ENCODE data around the gene PGAP1.

Gene PGAP1

DNA sequence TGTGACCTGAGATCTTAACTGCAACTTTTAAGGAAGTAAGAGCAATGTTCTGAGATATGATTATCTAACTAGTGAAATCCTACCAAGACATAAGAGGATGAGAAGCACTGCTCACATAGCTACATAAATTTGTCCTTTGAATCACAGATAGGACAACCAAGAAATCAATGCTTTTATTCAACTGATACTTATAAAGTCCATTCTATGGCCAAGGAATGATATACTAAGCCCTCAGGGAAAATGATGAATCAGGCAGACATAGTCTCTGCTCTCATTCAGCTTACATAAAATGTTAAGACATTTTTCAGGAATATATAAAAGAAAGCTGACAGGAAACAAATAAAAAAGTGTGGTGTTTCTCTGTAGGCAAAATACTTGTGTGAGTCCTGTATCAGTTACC is 39.1 kb downstream of the PGAP1 start:
- no peak for DNase-seq

DNA sequence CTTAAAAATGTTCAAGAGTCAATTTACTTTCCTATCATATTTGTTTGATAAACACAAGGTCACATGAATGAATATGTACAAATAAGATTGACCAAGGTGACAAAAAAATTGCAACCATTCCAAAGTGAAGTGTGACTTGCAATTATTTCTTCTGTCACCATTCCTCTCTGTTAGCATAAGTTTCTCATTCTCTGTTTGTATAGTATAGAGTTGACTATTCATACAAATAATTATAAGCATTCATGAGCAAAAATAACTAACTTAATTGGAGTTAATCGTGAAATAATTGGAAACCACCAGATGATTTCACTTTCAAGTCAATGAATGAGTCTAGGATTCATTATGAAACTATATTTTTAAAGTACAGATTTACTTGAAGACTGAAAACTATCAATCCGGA is 42.1 kb downstream of the PGAP1 start:
- DNase-seq, result no peak

DNA sequence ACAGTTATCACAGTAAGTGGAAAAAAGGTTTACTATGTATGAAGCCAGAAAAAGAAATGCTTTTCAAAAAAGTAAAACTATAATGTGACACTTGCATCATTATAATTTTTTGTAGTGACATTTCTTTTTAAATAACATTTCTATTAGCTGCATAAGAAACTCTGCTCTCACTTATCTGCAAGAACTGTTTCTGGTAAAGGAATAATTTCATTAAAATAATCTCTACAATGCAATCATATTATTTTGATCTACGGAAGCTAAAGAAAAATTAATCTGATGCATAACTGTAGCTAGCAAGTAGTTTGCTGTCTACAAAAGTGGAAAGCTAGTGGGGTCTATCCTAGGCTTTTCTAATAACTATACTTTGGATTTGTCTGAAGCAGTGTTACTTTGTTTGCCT is 50.1 kb downstream of the PGAP1 start:
- DNase-seq, result no peak

DNA sequence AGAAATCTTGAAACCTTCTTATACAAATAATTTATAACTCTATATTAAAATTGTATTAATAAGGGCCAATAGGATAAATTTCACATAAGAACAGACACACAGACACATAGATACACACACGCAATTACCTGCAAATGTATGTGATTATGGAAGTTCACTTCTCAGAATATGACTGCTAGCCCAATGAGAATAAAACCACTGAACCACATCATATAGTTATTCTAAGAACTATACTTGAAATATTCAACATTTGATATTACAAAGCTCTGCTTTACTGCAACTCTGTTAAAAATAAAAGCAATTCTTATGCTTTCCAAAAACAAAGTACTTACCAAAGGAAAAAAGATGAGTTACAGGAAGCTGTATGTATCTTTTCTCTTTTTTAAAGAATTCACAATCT is 51.1 kb downstream of the PGAP1 start:
- DNase-seq, result no peak

DNA sequence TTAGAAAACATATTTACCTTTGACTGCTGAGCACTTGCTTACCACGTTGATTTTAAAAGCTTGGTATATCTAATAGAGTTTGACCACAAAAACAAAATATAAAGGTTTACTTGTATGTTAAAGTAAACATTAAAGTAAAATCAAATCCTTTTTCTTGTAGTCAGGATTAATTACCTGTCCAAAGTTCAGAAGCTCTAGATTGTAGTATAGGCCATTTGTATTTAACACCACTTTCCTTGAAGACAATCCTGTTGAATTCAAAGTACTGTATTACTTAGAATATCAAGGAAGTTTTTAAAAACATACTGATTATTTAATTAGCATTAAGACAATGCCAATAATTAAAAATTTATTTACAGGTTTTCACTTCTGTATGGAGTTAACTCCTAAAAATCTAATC is 53.0 kb downstream of the PGAP1 start:
- no peak for DNase-seq

DNA sequence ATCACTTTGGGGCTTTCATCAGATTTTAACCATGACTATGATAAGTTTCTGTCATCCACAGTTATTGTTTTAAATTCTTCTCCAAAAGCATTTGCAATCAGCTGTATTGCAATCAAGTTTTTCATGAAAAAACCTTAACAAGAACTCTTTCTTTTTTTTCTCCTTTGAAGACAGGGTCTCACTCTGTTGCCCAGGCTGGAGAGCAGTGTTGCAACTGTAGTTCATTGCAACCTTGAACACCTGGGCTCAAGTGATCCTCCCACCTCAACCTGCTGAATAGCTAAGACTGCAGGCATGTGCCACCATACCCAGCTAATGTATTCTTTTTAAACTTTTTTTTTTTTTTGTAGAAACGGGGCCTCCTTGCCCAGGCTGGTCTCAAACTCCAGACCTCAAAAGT is 71.9 kb downstream of the PGAP1 start:
- DNase-seq, result no peak

DNA sequence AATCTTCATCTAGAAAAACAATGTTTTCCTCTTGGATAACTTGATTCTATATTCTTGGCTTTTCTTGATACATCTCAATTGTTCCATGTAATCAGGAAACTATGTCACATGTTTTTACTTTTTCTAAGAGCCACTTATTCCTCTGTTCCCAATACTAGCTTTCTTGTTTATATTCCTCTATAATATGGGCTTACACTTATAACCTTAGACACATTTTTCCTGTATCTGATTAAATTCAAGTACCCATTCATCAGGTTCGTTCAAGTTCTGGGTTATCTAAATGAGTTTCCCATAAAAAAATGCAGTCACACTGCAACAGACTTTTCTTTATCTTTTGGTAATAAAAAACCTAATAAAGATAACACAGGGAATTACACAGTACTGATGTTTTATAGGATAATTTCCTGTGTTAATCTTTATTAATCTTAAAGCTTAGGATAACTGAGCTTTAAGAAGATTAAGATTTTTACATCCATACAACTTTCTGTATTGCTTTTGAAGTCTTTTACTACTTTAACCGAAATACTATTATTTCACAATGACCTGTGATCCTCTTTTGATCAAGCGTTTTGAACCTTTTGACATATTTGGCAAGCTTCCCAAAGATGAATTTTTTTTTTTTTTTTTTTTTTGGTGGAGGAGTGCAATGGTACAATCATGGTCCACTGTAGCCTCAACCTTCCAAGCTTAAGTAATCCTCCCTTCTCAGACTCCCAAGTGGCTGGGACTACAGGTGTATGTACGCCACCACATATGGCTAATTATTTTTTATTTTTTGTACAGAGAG is 73.0 kb downstream of the PGAP1 start:
- no peak for DNase-seq

DNA sequence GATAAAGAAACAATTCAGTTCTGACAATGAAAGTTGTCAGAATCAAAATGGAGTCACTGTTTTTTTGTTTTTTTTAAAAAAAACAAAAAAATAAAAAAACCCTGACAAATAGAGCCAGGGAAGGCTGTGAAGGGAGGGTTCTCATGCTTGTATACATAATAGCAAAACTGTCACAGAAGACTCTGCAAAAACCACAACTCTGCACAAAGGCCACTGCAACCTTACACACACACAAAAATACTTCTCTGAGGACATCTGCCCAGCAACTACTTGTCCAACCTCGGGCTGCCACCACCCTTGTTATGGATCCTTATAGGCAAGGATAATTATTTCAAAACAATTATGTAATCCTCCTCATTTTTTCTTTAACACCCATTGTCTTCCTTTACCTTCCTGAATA is 75.4 kb downstream of the PGAP1 start:
- DNase-seq, result no peak

DNA sequence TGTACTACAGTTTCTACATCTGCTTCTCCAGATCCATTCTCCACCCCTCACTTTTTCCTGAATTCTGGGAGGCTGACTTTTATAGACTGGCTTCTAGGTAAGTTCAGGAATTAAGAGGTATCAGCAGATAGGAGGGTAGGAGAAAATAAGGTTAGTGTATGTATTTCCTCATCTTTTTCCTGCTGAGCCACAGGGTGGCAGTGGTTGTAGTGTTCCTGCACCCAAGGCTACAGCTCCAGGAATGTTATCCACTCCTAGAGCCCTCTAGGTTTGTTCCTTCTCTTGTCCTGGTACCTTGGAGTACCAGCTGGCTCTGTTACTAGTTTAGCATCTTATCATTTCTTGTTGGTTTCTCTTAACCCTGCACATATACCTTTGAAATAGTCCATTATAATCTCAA is 76.6 kb downstream of the PGAP1 start:
- no peak for DNase-seq

DNA sequence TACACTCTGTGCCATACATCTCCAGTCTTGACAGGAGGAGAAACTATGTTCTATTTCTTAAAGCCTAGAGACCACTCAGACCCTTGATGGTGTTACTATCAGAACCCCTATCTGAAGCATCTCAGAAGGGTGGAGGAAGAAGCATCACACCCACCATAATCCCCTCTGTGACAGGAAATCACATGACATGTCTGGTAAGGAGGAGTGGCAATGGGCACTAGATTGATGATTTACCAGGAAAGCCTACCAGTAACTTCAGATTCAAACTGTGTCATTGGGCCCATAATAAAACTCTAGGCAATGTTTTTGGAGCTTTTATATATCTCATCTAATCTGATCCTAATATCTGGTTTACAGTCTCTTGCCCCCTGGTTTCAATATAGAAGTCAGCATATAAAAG is 80.2 kb downstream of the PGAP1 start:
- DNase-seq, result no peak

DNA sequence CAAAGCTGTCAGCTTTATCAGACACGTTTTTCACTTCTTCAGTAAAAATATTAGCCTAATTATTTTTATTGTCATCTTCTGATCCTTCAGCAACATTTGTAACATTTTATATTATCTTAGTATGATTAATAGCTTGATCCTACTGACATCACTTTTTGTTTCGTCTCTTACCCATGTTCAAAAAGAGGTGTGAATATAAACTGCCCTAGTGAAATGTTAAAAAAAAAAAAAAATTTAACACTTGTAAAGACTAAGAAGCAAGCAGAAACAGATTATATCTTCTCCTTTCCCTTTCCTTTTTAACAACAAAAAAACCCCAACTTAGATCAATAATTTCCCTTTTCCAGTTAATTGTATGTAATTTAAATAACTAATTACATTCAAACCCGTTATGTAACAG is 81.1 kb downstream of the PGAP1 start:
- DNase-seq, result no peak

DNA sequence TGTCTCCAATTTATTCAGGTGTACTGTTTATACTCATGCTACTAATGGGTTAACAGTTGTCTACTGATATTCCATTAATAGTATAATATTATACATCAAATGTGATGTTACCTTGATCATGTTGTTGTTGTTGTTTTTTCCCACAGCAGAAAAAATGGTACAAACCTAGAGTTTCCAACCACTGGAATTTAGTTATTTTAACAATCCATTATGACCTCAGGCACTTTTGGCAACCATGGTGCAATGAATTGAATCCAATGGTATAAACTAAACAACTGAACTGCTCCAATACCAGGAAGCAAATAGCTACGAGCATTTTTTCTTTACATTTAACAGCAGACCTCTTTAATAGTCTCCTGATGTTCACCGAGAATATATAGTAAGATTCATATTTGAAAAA is 86.3 kb downstream of the PGAP1 start:
- DNase-seq, result no peak

DNA sequence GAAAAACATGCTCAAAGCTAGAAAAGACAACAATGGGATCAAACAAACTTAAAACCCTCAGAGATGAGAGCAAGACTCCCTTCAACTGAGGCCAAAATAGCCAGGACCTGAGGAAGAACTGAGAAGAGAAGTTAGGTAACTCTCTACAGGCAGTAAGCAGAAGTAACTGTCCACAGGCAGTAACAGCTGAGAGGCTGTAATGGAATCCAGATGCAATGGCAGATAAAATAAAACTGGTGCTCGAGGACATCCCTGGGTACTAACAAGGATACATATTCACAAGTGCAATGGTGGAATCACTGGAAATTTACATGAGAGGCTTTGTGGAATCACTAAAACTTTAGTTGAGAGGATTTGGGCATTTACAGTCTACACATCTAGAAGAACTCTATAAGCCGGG is 86.9 kb downstream of the PGAP1 start:
- no peak for DNase-seq

DNA sequence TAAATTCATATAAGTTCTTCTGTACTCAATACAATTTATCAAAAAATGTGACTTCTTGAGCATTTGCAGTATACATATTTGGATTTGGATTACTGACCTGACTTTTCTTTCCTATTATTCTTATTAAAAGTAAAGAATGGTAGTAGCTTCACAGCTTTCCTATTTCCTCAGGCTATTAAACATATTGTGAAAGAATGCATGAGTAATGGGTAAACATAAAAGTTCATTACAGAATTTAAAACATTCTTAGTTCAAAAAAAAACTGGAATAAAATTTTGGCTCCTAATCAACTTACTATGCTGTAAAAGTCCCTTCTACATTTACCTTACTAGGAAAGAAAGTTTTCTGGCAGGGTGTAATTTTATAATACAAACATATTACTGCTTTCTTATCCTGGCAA is 90.1 kb downstream of the PGAP1 start:
- no peak for DNase-seq

DNA sequence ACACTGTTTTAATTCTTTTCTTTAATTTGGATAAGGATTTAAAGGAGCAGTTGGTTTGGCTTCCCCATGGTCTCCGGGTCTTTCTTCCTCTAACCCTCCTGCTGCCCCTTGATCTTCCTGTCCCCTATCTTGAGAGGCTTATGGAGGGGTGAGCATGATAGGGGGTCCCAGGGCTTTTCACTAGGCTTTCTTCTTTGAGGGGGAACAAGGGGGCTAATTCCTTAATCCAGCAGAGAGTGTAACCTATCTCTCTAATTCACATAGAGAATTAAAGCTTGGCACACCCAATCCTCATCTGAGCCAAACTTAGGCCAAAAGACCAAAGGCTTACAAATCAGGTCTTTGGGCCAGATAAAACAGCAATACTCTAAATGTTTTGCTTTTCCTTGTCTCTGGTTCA is 95.8 kb downstream of the PGAP1 start:
- no peak for DNase-seq

DNA sequence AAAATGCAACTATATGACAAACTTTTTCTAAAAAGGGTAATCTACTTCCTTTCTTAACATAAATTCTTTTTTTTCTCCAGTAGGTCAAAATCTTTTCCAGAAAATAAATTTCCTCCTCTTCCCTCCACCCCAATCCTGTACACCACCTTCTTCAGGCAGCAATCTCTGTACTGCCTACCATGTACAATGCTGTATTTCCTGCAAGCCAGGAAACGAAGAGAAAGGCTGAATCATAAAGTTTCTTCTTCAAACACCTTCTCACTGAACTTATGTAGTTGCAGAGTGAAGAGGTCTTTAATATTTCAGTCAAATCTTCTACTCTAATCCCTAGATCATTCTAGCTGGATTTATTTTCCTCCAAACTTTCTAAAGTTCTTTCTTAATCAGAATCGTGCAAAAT is 99.2 kb downstream of the PGAP1 start:
- DNase-seq, result no peak

DNA sequence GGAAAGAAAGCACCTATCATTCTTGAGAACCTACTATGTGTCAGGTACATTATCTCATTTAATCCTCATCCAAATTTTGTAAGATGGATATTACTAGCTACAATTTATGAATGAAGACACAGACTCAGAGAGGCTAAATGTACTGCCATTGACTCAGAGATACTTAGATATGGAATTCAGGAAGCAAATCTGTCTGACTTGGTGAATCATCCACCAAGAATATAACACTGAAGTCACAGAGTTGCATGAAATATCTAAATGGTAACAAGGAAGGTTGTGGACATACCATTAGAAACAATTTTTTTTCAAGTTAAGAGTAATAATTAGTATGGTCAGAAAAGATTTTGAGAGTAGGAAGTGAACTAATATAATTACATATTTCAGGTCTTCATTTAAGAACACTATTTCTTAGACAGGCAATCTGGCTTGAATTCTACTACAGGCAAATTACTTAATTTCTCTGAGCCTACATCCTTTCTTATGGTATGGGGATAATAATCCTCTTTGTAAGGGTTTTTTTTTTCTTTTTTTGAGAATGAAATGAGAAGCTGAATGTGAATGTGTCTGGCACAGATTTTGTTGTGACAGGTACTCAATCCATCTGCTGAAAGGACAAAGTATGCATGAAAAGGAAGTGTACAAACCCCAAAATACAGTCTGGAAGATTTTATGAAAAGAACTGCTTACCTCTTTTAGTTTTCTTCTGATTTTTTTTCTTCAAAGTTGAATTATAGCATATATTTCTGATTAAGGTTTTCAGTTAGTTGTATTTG is 102.6 kb downstream of the PGAP1 start:
- DNase-seq, result no peak

DNA sequence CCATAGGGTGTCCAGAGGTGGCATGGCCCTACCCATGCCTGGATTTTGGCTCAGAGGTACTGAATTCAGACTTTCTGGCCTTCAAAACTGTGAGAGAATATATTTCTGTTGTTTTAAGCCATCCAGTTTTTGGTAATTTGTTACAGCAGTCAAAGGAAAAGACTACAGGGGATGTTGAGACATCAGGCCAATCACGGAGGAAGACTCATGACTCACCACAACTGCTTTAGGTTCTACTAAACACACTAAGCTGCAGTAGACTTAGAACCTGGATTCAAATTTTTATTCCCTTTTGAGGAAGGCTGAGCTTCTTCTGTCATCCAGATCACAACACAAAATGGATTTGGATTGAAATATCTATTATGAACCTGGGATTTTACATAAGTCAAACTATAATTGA is 105.3 kb downstream of the PGAP1 start:
- no peak for DNase-seq

DNA sequence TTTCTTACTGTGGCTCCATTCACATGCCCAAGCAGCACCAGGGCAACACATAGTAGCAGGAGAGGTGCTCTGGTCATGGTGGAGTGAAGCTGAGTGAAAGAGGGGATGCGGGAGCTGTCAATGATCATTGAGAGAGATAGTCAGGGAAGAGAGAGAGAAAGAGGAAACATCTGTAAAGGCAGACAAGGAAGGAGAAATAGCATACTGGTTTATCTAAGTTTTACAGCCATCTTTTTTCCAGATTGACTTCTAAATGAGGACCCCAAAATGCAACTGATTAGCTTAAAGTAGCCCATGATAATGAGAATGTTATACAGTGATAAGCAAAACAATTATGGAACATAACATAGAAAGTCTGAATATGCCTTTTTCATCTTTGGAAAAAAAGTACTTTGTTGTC is 117.2 kb downstream of the PGAP1 start, which contains the start of gene C2orf66:
C2orf66 (minus strand) TSS at position 96 of the 400 bp plus-strand sequence; CDS start at position 77, 19 bp downstream.
- no peak for DNase-seq

DNA sequence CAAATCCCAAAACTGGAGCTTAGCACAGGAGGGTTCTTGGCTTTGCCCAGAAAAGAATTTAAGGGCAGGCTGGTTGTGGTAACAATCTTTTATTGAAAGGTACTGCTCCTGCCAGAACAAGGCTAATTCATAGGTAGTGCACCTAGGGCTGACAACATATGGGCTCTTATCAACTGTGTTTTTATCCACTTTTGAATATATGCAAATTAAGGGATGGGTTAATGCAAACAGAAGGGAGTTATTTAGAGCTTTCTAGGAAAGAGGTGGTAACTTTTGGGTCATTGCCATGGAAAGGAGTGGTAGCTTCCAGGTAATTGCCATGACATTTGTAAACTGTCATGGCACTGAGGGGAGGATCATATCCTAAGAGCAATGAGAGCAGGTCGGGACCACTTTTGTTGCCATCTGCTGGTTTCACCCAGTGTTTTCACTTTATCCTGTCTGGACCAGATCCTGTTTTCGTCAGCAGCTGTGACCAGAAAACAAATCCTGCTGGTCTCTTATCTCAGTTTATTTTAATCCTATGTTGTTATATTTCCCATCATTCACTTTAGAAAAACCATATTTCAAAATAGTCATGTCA is 118.3 kb downstream of the PGAP1 start:
- DNase-seq, result no peak

DNA sequence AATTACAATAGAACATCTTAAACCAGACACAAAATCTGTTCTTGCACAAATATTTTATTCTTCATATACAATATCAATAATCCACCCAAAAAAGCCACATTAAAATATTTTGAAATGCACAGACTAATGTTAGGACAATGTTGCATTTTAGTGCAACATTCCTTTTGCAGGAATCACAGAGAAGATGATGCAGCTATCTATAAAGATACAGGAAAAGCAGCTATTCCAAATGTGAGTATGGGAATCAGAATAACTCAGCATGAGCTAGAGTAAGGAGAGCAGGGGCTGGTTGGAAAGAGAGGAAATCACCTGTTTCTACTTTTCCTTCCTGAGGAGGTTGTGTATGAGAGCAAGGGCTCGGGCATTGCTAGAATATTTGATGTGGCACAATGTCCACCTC is 122.1 kb downstream of the PGAP1 start:
- no peak for DNase-seq

DNA sequence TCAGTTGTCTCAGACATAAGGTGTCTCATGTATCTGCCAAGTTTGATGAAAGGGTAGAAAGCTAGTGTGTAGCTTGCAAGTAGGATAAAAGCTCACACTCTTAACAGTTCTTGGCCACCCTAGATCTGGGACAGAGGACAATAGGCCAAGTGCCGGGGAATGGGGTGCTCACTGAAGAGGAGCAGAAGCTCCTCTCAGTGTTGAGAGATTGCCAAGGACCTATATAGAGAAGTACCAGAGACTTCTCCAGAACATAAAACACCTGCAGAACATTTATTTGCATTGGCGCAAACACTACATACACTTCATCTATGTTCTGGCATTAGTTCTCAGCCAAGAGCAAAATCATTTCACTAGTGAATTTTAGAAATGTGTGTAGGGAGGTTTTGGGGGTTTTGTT is 124.1 kb downstream of the PGAP1 start:
- no peak for DNase-seq

DNA sequence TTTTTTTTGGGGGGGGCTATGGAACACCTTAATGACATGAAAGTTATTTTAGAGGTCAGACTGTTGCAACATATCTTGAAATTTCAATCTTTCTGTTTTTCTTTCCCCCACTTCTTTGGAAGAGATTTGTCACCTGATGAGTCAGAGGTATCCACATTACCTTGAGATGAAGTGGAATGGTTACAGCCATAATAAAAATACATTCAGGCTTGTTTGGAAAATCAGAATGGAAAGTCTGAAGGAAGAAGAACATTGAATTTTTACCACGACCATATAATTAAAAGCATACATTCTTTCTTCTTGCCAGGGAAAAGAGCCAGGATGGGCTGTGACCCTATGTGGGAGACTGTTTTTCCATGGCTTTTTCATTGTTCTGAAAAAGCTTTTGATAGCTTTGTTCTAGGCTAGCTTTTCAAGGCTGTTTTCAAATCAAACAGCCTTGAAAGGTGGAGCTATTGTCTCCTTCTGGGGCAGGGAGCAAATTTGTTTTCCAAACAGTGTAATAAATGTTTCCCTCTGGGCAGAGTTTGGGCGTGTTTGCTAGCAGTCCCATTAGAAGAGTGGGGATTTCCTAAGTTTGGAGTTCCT is 124.7 kb downstream of the PGAP1 start:
- no peak for DNase-seq

DNA sequence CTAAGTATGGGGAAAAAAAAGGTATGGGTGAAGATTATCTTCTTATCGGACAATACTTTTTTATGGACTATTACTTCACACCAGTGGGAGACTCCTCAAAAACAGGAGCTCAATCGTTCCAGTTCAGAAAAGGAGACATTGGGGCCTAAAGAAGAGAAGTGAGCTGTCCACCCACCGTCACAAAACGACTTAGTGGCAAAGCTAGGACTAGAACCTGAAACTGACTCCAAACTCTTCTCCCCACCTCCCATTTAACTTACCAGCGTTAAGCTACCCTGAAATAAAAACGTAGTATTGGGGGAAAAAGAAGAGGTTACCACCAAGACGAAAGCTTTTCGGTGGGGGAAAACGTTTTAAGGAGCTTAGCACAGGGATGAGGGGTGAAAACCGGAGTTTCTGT is 127.5 kb downstream of the PGAP1 start:
- DNase-seq, result no peak

Data from activated CD4-positive, alpha-beta T cell treated with anti-CD3 and anti-CD28 coated beads, Interleukin-2, amount 50 U/mL, for 48 hours (primary cell).